GM18517 (cell line): ENCODE results near the gene ZNF354C.
"Not testable (repeated sequence)": the region's sequence is repeated elsewhere in the genome, so short reads cannot be mapped to it uniquely, and the experiment has no call there.

Experiments used
- ATAC-seq: cut with Tn5 transposase; IDR thresholded peaks from one replicate; pipeline ENCODE4 v1.9.1; 2021; ENCODE audit warnings: mild to moderate bottlenecking, moderate library complexity; ENCODE audit not compliant: unreplicated experiment

The ZNF354C gene

GRCh38 chr5:179060116-179061008, at the start of gene ZNF354C:
Gene ZNF354C (plus strand): TSS chr5:179060373. CDS start chr5:179062069, 1,696 bp downstream.
- no peak for ATAC-seq

- peak; percentile 88 for ATAC-seq
These were observed 36.5 kb upstream of the ZNF354C start, which contains the start of gene ZNF879 for GRCh38 chr5:179023528-179024189. Gene ZNF879 (plus strand): TSS chr5:179023804. CDS start chr5:179025005, 1,201 bp downstream.

GRCh38 chr5:179033004-179033580, 27.1 kb upstream of the ZNF354C start:
- no peak for ATAC-seq

- ATAC-seq: no peak
These were observed 15.4 kb upstream of the ZNF354C start for GRCh38 chr5:179044765-179045164.

GRCh38 chr5:179051784-179052183, 8.4 kb upstream of the ZNF354C start:
- ATAC-seq: no peak

DNA sequence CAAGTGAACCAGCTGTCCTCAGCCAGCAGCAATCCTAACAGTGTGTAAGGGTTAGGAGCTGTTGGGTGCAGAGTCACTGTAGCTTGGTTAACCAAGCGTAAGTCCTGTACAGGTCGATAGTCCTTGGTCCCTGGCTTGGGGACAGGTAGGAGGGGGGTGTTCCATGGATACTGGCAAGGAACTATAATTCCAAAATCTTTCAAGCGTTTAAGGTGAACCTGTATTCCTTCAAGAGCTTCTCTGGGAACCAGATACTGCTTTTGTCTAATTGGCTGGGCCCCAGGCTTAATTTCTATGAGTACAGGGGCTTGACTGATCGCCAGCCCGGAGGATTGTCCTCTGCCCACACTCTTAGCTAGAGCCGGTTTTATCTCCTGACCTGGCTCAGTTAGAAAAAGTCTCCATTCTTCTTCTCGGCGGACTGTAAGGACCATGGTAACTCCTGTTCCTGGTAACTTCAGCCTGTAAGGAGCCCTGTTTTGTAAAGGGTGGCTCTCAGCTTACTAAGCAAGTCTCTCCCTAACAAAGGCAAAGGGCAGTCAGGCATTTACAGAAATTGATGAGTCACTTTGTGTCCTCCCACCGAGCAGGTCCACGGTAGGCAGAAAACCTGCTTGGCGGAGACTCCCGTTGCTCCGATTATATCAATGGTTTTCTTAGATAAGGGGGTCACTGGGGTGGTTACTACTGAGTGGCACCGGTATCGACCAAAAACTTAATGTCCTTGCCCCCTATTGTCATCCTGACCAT, 6.0 kb upstream of the ZNF354C start:
- no peak for ATAC-seq

GRCh38 chr5:179054876-179055275, 5.3 kb upstream of the ZNF354C start:
- no peak for ATAC-seq

DNA sequence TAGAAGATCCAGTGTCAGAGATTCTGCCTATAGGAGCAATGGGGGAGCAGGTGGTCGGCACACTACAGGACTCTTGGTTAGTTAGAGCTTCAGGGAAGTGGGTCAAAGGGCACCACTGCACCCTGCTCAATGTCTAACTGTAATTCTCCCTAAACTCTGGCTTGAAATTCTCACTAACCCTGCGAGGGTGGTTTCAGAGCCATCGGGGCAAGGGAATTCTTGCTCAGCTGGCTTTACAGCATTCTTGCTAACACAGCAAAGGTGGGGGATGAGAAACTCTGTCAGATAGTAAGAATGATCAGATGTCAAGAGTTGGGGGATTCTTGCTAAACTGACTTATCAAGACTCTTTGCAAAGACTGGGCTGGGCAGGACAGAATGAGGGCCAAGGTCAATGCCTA, 4.7 kb upstream of the ZNF354C start:
- ATAC-seq: no peak

DNA sequence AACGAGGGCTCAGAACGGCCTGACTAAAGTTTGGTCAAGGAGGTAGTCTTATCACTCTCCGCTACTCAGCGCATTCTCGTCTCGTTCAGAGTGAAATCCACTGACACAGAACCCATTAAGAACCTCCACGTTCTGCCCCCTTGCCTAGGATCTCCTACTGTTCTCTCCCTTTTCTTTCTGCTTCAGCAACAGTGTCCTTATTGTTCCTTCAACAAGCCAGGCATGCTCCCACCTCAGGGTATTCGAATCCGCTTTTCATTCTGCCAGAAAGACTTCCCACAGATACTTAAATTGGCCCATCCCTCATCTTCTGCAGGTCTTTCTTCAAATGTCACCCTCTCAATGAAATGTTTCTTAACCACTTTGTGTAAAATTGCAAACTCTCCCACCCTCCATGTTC, 4.3 kb upstream of the ZNF354C start:
- ATAC-seq: no peak

GRCh38 chr5:179061025-179061424, 852 bp downstream of the ZNF354C start:
- ATAC-seq: no peak

GRCh38 chr5:179065703-179066102, 5.5 kb downstream of the ZNF354C start:
- ATAC-seq: no peak

- no peak for ATAC-seq
These were observed 19.2 kb downstream of the ZNF354C start for GRCh38 chr5:179079165-179079987.

GRCh38 chr5:179080724-179081123, 20.6 kb downstream of the ZNF354C start:
- ATAC-seq: no peak

GRCh38 chr5:179089502-179089901, 29.3 kb downstream of the ZNF354C start:
- no peak for ATAC-seq

- ATAC-seq: not testable (repeated sequence)
These were observed 41.1 kb downstream of the ZNF354C start for GRCh38 chr5:179101282-179101681.

DNA sequence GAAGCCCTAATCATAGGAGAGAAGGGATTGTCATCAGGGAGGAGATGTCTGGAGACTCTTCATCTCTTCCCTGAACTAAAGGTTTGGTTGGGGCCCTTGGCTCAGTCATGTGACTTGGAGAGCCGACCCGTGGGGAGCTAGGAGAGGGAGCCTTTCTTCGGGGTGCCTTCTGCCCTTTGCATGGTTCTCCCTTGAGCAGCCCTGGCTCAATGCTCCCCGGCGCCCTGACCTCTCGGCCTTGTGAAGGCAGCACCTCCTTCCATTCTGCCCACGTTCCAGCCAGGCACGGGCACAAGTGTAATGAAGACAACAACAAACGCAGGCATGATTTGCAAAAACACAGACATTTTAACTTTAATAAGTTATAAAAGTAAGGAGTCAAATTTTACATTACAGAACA, 50.4 kb downstream of the ZNF354C start:
- ATAC-seq: no peak

DNA sequence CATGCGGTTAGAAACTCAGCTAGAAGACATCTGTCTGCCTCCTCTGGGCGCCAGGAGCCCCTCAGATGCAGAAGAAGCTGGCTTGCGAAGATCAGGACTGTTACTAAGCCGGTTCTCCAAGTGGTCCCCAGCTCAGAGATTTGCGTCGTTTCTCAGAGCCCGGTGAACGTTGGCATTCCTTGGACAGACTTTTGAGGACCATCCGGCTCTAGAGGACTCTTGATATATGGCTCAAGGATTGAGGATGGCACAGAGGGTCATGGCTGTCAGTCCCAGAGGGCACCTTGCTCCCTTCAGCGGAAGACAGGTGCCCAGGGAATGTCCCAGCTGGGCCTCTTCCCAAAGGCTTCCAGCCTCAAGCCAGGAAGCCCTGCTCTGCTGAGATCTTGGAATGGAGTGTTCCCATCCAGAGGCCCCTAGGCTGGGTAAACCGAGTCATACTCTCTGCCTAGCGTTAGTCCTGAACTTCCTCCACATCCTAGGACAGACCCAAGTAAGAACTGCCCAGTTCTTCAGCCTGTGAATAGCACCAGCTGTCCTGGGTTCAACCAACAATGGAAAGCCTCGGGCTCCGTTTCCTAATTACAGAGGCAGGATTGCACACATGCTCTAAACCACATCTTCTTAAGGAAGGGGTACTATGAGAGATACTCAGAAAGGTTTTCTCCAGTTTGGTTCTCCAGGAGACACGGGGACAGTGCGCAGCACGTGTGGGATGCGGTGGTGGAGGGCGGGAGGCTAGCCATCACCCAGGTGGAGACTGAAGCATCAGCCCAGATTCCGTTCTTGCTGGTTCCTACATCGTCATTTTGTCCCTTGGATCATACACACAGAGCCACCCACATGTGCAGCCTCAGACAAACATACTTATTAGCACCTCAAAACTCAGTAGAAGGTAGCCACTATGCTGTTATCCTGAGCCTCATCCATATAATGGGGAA, 51.4 kb downstream of the ZNF354C start:
- no peak for ATAC-seq

DNA sequence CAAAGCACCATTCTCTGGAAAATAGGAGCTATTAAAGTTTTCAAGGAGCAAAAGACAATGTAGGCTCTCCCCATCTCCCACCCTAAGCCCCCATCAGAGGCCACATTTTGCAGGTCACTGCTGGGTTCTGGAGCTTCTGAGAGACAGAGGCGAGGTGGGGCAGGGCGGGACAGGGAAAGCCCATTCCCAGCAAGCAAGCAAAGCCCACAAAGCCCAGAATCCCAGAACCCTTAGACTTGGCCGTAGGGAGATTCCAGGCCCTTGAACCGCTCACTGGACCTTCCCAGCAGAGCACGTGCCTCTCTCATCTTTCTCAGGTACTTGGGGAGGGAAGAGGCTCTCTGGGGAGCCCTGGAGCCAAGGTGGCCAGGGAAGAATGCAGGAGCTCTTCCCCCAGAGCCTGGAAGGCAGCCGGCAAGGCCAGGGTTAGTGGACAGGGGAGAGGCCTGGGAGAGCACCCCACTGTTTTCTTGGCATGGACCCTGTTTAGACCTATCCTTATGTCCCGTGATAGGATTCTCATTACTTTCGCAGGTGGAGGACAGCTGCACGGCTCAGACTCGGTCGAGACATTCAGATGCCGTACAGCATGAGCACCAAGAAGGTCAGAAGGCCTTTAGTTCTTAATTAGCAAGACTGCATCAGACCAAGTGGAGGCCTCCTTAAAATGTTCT, 52.4 kb downstream of the ZNF354C start:
- no peak for ATAC-seq
